GM19238 (cell line): ENCODE results near the gene GPR62.

ENCODE experiments used
- DNase-seq: peaks from one replicate; pipeline ENCODE4 v3.0.0; 2011; ENCODE audit warnings: low spot score; ENCODE audit not compliant: insufficient read length

GPR62 gene

GRCh38 chr3:51968883-51969678, 13.9 kb downstream of the GPR62 start:
- DNase-seq = no peak

- DNase-seq = no peak
Measured at GRCh38 chr3:51969841-51970240, 14.7 kb downstream of the GPR62 start.

GRCh38 chr3:51970606-51971300, 15.6 kb downstream of the GPR62 start:
- DNase-seq = no peak

GRCh38 chr3:51971350-51971749, 16.2 kb downstream of the GPR62 start:
- no peak for DNase-seq

- DNase-seq = no peak
Measured at GRCh38 chr3:51974277-51974962, 19.2 kb downstream of the GPR62 start.

GRCh38 chr3:51974963-51975851, 20.0 kb downstream of the GPR62 start, which contains the start of gene ABHD14A:
Gene ABHD14A (plus strand): TSS chr3:51975064. CDS start chr3:51975136, 72 bp downstream.
- DNase-seq = peak; percentile 91

GRCh38 chr3:51975852-51976549, 20.8 kb downstream of the GPR62 start:
- no peak for DNase-seq

- DNase-seq = no peak
Measured at GRCh38 chr3:51977446-51978142, 22.4 kb downstream of the GPR62 start.

- no peak for DNase-seq
Measured at GRCh38 chr3:51978143-51978502, 22.9 kb downstream of the GPR62 start.

- no peak for DNase-seq
Measured at GRCh38 chr3:51980253-51980652, 25.1 kb downstream of the GPR62 start.

GRCh38 chr3:51982352-51982837, 27.2 kb downstream of the GPR62 start:
- peak; percentile 83 for DNase-seq

- peak; percentile 95 for DNase-seq
Measured at GRCh38 chr3:51982838-51983577, 27.8 kb downstream of the GPR62 start, which contains the start of gene ACY1. Gene ACY1 (plus strand): TSS chr3:51983535. CDS start chr3:51984065, 530 bp downstream.

- DNase-seq = no peak
Measured at GRCh38 chr3:51983578-51984268, 28.5 kb downstream of the GPR62 start.

GRCh38 chr3:51984269-51984647, 29.1 kb downstream of the GPR62 start:
- DNase-seq = no peak

- DNase-seq = no peak
Measured at GRCh38 chr3:51985063-51985462, 29.9 kb downstream of the GPR62 start.

GRCh38 chr3:51986010-51986947, 31.1 kb downstream of the GPR62 start:
- no peak for DNase-seq

GRCh38 chr3:51987568-51987967, 32.4 kb downstream of the GPR62 start:
- no peak for DNase-seq
